ENCODE results near the gene KRT32.

KRT32 gene

DNA sequence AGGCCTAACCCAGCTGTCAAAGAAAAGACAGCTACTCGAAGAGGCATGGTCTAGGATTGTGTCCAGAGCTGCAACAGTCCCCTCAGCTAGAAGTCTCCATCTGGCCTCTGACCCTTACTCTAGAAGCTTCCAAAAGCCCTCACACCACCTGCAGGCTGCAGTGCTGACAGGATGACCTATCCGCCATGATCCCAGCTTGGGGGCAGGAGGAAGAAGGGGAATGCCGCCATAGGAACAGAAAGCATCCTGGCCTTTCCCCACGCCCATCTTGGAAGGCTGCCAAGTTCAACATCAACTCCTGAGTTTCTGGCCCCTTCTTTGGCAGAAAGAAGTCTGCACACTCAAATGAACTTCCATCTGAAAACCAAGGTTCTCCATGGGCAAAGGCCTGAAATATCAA lies 25.6 kb upstream of the KRT32 start:
- DNase-seq (ENCODE audit: low read depth in 3 of 3), result no peak

DNA sequence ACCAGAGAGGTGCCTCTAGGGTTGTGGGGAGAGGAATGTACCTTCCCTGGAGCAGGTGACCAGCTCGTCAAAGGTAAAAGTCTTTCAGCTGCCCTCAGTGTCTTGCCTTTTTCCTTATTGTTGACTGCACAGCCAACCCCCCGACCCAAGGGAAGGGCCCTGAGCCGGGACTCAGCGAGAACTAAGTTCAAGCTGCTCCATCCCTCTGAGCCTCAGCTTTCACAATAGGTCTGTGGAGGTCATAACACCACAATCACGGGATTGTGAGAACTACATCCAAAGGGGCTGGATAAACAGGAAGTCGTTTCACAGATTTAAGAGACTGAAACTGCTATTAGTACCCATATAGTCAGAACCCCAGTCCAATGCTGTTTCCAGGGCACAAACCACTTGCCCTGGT lies 25.2 kb upstream of the KRT32 start:
- no peak for DNase-seq (ENCODE audit: low read depth in 3 of 3)

DNA sequence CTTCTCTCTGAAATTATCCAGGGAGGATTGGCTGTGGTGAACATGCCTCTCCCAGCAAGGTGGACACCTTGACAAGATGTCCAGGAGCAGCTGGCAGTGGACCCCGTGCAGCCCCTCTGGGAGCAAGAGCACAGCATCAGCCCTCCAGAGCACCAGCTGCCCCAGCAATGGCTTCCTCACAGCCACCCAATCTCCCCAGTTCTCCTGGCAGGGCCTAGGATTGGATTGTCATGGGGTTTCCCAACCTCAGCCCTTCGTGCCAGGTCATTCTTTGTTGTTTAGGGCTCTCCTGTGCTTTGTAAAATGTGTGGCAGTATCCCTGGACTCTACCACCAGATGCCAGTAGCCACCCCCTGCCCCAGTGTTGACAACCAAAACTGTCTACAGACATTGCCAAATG lies 24.3 kb upstream of the KRT32 start:
- no peak for DNase-seq (ENCODE audit: low read depth in 3 of 3)

- no peak for DNase-seq (ENCODE audit: low read depth in 3 of 3)
Measured at GRCh38 chr17:41490000-41490990, 23.1 kb upstream of the KRT32 start.

DNA sequence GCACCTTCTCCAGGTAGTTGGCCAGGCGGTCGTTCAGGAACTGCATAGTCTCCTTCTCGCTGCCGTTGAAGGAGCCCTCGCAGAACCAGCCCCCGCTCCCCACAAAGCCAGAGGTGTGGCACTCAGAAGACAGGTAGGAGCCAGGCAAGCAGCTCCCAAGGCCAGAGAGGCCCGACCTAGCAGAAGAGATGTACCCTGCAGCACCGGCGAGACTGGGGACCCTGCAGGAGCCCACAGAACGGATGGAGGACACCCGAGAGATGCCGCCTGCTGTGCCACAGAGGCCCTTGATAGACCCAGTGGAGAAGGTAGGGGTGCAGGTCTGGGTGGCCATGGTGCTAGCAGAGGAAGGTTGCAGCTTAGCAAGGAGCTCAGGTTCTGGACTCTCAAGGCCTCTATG lies 22.3 kb upstream of the KRT32 start, which contains the start of gene KRT36:
Gene KRT36 (minus strand): TSS at position 380 of the 400 bp plus-strand sequence. CDS start 46 bp downstream, at position 334.
- DNase-seq (ENCODE audit: low read depth in 3 of 3), result no peak

- peak; percentile 4 to 36 (median 8) for DNase-seq (ENCODE audit: low read depth in 3 of 3)
Measured at GRCh38 chr17:41486809-41487530, 19.8 kb upstream of the KRT32 start.

DNA sequence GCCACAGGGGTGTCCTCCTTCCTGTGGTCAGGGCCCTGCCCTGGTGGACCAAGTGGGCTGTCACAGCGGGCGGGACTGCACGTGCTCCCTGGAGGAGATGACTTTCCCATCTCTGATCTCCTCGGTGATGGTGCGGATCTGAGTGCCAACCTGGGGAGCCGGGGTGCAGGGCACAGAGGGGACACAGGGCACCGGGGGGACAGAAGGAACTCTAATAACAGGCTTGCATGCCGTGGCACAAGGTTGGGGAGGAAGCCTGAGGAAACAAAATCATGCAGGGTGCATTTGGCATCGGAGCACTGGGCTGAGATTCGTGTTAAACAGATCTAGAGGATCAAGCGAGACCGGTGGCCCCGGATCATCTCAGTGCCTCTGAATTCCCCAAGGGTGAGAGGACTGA lies 19.1 kb upstream of the KRT32 start:
- no peak for DNase-seq (ENCODE audit: low read depth in 3 of 3)

GRCh38 chr17:41484920-41485904 lies 18.0 kb upstream of the KRT32 start:
- DNase-seq (ENCODE audit: low read depth in 3 of 3), result no peak

GRCh38 chr17:41483991-41484826 lies 17.0 kb upstream of the KRT32 start:
- no peak for DNase-seq (ENCODE audit: low read depth in 3 of 3)

- no peak for DNase-seq (ENCODE audit: low read depth in 3 of 3)
Measured at GRCh38 chr17:41483531-41483930, 16.3 kb upstream of the KRT32 start.

GRCh38 chr17:41481036-41481435 lies 13.8 kb upstream of the KRT32 start, which contains the start of gene KRT35:
Gene KRT35 (minus strand): TSS chr17:41481151. CDS start chr17:41481097, 54 bp downstream.
- DNase-seq (ENCODE audit: low read depth in 3 of 3), result no peak

DNA sequence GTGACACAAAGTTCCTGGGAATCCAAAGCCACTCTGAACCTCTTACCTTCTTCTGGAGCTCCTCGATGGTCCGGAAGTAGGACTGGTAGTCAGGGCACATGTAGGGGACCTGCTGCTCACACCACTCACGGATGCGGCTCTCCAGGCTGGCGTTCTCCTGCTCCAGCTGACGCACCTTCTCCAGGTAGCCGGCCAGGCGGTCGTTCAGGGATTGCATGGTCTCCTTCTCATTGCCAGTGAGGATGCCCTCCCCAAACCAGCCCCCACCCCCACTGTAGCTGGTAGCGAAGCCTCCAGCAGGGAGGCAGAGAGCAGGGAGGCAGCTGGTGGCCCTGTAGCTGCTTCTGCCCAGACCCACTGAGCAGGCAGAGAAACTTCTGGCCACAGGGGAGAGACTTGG lies 13.4 kb upstream of the KRT32 start:
- no peak for DNase-seq (ENCODE audit: low read depth in 3 of 3)

DNA sequence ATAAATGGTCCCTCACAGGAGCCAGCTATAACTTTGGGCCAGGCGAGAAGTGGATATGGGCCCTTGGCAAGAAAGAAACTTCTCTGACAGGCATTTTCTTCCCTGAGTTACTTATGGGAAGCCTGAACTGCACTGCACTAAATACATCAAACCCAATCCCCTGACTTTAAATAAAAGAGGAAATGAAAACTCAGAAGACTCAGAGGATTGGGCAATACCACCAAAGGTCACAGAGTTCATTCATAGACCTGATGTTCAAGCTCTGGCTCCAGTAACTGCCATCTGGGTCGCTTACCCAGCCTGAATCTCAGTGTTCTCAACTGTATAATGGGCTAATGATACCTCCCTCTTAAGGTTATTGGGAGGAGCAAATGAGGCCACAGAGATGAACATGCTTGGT lies 12.9 kb upstream of the KRT32 start:
- DNase-seq (ENCODE audit: low read depth in 3 of 3), result no peak

GRCh38 chr17:41478237-41478636 lies 11.1 kb upstream of the KRT32 start:
- DNase-seq (ENCODE audit: low read depth in 3 of 3), result no peak

GRCh38 chr17:41476866-41477815 lies 10.0 kb upstream of the KRT32 start:
- DNase-seq (ENCODE audit: low read depth in 3 of 3), result no peak

GRCh38 chr17:41475421-41475820 lies 8.2 kb upstream of the KRT32 start:
- DNase-seq (ENCODE audit: low read depth in 3 of 3), result no peak

DNA sequence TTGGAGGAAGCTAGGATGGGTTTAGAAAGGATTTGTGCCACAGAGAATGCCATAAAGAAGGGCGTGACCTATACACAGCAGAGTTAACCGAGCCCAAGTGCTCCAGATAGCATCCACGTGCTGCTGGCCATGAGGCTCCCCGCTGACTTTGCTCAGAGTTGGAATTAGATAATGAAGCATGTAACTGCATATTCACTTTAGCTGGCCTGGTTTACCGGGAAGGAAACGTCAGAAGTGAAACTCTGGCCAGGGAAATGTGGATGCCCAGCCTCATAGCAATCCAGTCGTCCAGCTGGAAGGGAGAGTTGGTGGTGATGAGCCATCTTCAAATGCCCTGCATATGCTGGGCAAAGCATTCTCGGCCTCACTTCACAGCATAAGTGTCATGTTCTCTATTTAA lies 7.7 kb upstream of the KRT32 start:
- no peak for DNase-seq (ENCODE audit: low read depth in 3 of 3)

DNA sequence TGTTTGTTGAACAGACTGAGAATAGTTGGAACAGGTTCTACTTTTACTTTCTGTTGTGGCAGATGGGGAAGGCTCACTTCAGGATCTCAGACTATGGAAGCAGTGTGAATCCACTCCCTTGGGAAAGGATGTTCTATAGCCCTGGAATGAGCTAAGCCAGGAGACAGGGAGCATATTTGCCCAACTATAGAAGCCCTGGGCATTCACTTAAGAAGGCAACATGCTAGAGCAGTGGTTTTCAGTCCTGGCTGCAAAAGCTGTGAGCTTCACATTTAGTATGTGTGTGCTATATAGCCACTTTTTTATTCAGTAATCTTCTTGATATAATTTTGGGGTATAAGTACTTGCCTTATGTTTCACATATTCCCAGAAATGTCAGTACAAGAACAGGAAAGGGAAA lies 1.2 kb upstream of the KRT32 start:
- DNase-seq (ENCODE audit: low read depth in 3 of 3), result no peak

DNA sequence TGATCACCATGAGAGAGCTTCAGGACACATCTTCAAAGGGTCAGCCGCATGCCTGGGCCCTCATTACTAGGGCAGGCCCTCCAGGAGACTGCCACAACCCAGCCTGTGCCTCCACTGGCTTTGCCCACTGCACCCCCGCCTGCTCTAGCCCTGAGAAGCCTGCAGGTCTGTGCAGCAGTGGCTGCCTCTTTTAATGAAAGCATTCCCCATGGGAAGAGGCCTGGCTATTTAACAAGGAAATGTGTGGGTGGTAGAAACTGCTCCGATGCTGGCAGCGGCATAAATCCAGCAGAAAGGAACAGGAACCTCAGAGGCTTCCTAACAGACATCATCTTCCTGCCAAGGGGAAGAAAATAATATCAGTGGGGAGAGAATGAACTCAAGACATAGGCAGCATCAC lies 375 bp upstream of the KRT32 start:
- no peak for DNase-seq (ENCODE audit: low read depth in 3 of 3)

All from stimulated activated CD4-positive, alpha-beta T cell treated with anti-CD3 and anti-CD28 coated beads, TNF-alpha, amount 100 ng/mL, for 48 hours (primary cell).